GM12873 (cell line): ENCODE measurements around the gene HHIPL1.

Source experiments
- CTCF ChIP-seq: IDR thresholded peaks from 2 replicates; pipeline ENCODE4 v1.5.1; 2012; ENCODE audit warnings: low read depth, mild to moderate bottlenecking, moderate library complexity, low read length, control low read depth; ENCODE audit not compliant: insufficient read depth; ENCODE audit errors: missing control alignments

Gene HHIPL1

GRCh38 chr14:99700379-99700778, 55.5 kb downstream of the HHIPL1 start:
- TF ChIP-seq CTCF, result no peak

GRCh38 chr14:99701260-99701659, 56.3 kb downstream of the HHIPL1 start:
- no peak for TF ChIP-seq CTCF

GRCh38 chr14:99702115-99702514, 57.2 kb downstream of the HHIPL1 start:
- TF ChIP-seq CTCF, result no peak

GRCh38 chr14:99703381-99703780, 58.5 kb downstream of the HHIPL1 start:
- no peak for TF ChIP-seq CTCF

- no peak for TF ChIP-seq CTCF
These were observed 59.1 kb downstream of the HHIPL1 start for GRCh38 chr14:99704037-99704436.

GRCh38 chr14:99706107-99706900, 61.4 kb downstream of the HHIPL1 start:
- TF ChIP-seq CTCF, result no peak

GRCh38 chr14:99707420-99707819, 62.5 kb downstream of the HHIPL1 start:
- no peak for TF ChIP-seq CTCF
